HL-60 (cell line): ENCODE results near the gene SPDEF.

Experiments used
- CTCF ChIP-seq: IDR thresholded peaks from one replicate; pipeline ENCODE4 v1.5.1; 2011; ENCODE audit warnings: low read length, control low read depth, inconsistent platforms; ENCODE audit not compliant: insufficient read depth
- GABPA ChIP-seq: IDR thresholded peaks from 2 replicates; pipeline ENCODE4 v1.6.1; 2012; ENCODE audit warnings: low read depth
- POLR2AphosphoS5 ChIP-seq: IDR thresholded peaks from 2 replicates; pipeline ENCODE4 v1.6.1; 2012; ENCODE audit warnings: low read depth
- REST ChIP-seq: IDR thresholded peaks from 2 replicates; pipeline ENCODE4 v1.6.1; 2012; ENCODE audit warnings: low read depth; ENCODE audit not compliant: insufficient replicate concordance

GRCh38 chr6:34571388-34571787 lies 15.3 kb upstream of the SPDEF start:
- TF ChIP-seq GABPA (no peak), CTCF (no peak), REST (no peak), POLR2AphosphoS5 (no peak)
